H9 (cell line): ENCODE measurements around the gene NARS2. TPM values are rescaled to one million over a fixed set of nuclear protein-coding genes. Genes with fewer than 3 reads are reported as not detected.

Experiments used
- DNase-seq: peaks from one replicate; pipeline ENCODE4 v3.0.0-alpha.2; 2017
- H2AFZ ChIP-seq: one replicate; pipeline ENCODE4 v1.6.1; 2013; ENCODE audit warnings: mild to moderate bottlenecking, low read length, control low read depth, moderate library complexity
- H2AK5ac ChIP-seq: 2 replicates; pipeline ENCODE4 v1.6.1; 2013; ENCODE audit warnings: low read length, control low read depth, mixed read lengths; ENCODE audit not compliant: insufficient read length
- H2BK120ac ChIP-seq: one replicate; pipeline ENCODE4 v1.6.1; 2013; ENCODE audit warnings: low read depth, mild to moderate bottlenecking, low read length, control low read depth, inconsistent platforms; ENCODE audit not compliant: poor library complexity, severe bottlenecking
- H2BK12ac ChIP-seq: 2 replicates; pipeline ENCODE4 v1.6.1; 2013; ENCODE audit warnings: low read length, control low read depth, mixed read lengths, low read depth; ENCODE audit not compliant: insufficient read length
- H2BK15ac ChIP-seq: 2 replicates; pipeline ENCODE4 v1.6.1; 2013; ENCODE audit warnings: low read depth, low read length, control low read depth
- H2BK20ac ChIP-seq: one replicate; pipeline ENCODE4 v1.6.1; 2013; ENCODE audit warnings: low read depth, mild to moderate bottlenecking, low read length, control low read depth, inconsistent platforms; ENCODE audit not compliant: poor library complexity, severe bottlenecking
- H2BK5ac ChIP-seq: 2 replicates; pipeline ENCODE4 v1.6.1; 2013; ENCODE audit warnings: low read length, control low read depth, mixed read lengths; ENCODE audit not compliant: insufficient read length
- H3K14ac ChIP-seq: 2 replicates; pipeline ENCODE4 v1.6.1; 2013; ENCODE audit warnings: low read length, control low read depth; ENCODE audit not compliant: insufficient read depth
- H3K18ac ChIP-seq: 2 replicates; pipeline ENCODE4 v1.6.1; 2013; ENCODE audit warnings: low read depth, mild to moderate bottlenecking, mixed read lengths, low read length, control low read depth; ENCODE audit not compliant: insufficient read length
- H3K23ac ChIP-seq: 2 replicates; pipeline ENCODE4 v1.6.1; 2013; ENCODE audit warnings: low read length, control low read depth, mixed read lengths, low read depth; ENCODE audit not compliant: insufficient read length
- H3K23me2 ChIP-seq: 2 replicates; pipeline ENCODE4 v1.6.1; 2013; ENCODE audit warnings: low read depth, mild to moderate bottlenecking, mixed read lengths, low read length, control low read depth; ENCODE audit not compliant: insufficient read length, poor library complexity, severe bottlenecking
- H3K27ac ChIP-seq: 2 replicates; pipeline ENCODE4 v1.5.1; 2013; ENCODE audit warnings: low read length, control low read depth, mixed read lengths, low read depth; ENCODE audit not compliant: insufficient read length
- H3K27me3 ChIP-seq: 2 replicates; pipeline ENCODE4 v1.6.1; 2013; ENCODE audit warnings: low read length, control low read depth, inconsistent platforms; ENCODE audit not compliant: insufficient read depth
- H3K4ac ChIP-seq: 2 replicates; pipeline ENCODE4 v1.6.1; 2013; ENCODE audit warnings: low read depth, mild to moderate bottlenecking, control low read depth, inconsistent platforms, low read length, moderate library complexity
- H3K4me1 ChIP-seq: 2 replicates; pipeline ENCODE4 v1.6.1; 2013; ENCODE audit warnings: low read length, control low read depth, inconsistent platforms; ENCODE audit not compliant: insufficient read depth
- H3K4me2 ChIP-seq: 2 replicates; pipeline ENCODE4 v1.6.1; 2013; ENCODE audit warnings: low read length, control low read depth, mixed read lengths; ENCODE audit not compliant: insufficient read length, insufficient read depth
- H3K56ac ChIP-seq: 2 replicates; pipeline ENCODE4 v1.6.1; 2013; ENCODE audit warnings: low read depth, mild to moderate bottlenecking, mixed read lengths, low read length, control low read depth; ENCODE audit not compliant: insufficient read length
- H3K79me1 ChIP-seq: 2 replicates; pipeline ENCODE4 v1.6.1; 2013; ENCODE audit warnings: low read depth, mild to moderate bottlenecking, moderate library complexity, low read length, control low read depth, inconsistent platforms; ENCODE audit not compliant: insufficient read depth, poor library complexity, severe bottlenecking
- H3K79me2 ChIP-seq: 2 replicates; pipeline ENCODE4 v1.6.1; 2013; ENCODE audit warnings: low read length, control low read depth, inconsistent platforms; ENCODE audit not compliant: insufficient read depth
- H3K9ac ChIP-seq: 2 replicates; pipeline ENCODE4 v1.6.1; 2013; ENCODE audit warnings: low read length, control low read depth, mixed read lengths; ENCODE audit not compliant: insufficient read length; ENCODE audit errors: extremely low read depth
- H3K9me3 ChIP-seq: one replicate; pipeline ENCODE4 v1.6.1; 2013; ENCODE audit warnings: low read depth, low read length, inconsistent platforms; ENCODE audit not compliant: control insufficient read depth
- H3T11ph ChIP-seq: one replicate; pipeline ENCODE4 v1.6.1; 2013; ENCODE audit warnings: mild to moderate bottlenecking, low read length, control low read depth, inconsistent platforms
- H4K20me1 ChIP-seq: one replicate; pipeline ENCODE4 v1.6.1; 2013; ENCODE audit not compliant: control insufficient read depth, insufficient read length, insufficient read depth
- H4K5ac ChIP-seq: 2 replicates; pipeline ENCODE4 v1.6.1; 2013; ENCODE audit warnings: low read depth, mild to moderate bottlenecking, mixed read lengths, low read length, control low read depth; ENCODE audit not compliant: insufficient read length
- H4K8ac ChIP-seq: replicated peaks from 2 replicates; pipeline ENCODE4 v1.6.1; 2013; ENCODE audit warnings: low read length, control low read depth, mixed read lengths, low read depth; ENCODE audit not compliant: insufficient read length
- H4K91ac ChIP-seq: 2 replicates; pipeline ENCODE4 v1.6.1; 2013; ENCODE audit warnings: low read depth, mild to moderate bottlenecking, moderate library complexity, mixed read lengths, low read length, control low read depth; ENCODE audit not compliant: insufficient read length
- H3K27ac Mint-ChIP-seq, 3 experiments: 2 replicates in 2 of 3; 3 replicates in 1 of 3; pipeline ENCODE4 v1.8.0; 2020 to 2021; ENCODE audit warnings: mixed read lengths in 3 of 3, mild to moderate bottlenecking in 1 of 3, moderate library complexity in 1 of 3
- H3K27me3 Mint-ChIP-seq: 2 replicates; pipeline ENCODE4 v1.8.0; 2021; ENCODE audit warnings: low read depth, mild to moderate bottlenecking, moderate library complexity, mixed read lengths
- H3K36me3 Mint-ChIP-seq, 3 experiments: 2 replicates in 2 of 3; 3 replicates in 1 of 3; pipeline ENCODE4 v1.8.0; 2020 to 2021; ENCODE audit warnings: low read depth in 3 of 3, mixed read lengths in 3 of 3; ENCODE audit not compliant: insufficient read depth in 1 of 3
- H3K4me1 Mint-ChIP-seq, 2 experiments: 2 replicates each; pipeline ENCODE4 v1.8.0; 2020; ENCODE audit warnings: mixed read lengths in 2 of 2
- H3K4me3 Mint-ChIP-seq, 2 experiments: 2 replicates in 1 of 2; 3 replicates in 1 of 2; pipeline ENCODE4 v1.8.0; 2020 to 2021; ENCODE audit warnings: mild to moderate bottlenecking in 2 of 2, mixed read lengths in 2 of 2, moderate library complexity in 1 of 2
- H3K9me3 Mint-ChIP-seq, 2 experiments: 2 replicates in 1 of 2; 3 replicates in 1 of 2; pipeline ENCODE4 v1.8.0; 2020; ENCODE audit warnings: mild to moderate bottlenecking in 2 of 2, mixed read lengths in 2 of 2, moderate library complexity in 1 of 2
- WGBS: extraction: QIAGEN DNeasy Blood & Tissue Kit; methylation state at CpG from one replicate; pipeline ENCODE4 v1.1.7; 2013; ENCODE audit warnings: missing lambda C conversion rate, low lambda C conversion rate, mixed read lengths; ENCODE audit not compliant: insufficient read length; ENCODE audit errors: extremely low coverage; 5-methylcytosine and 5-hydroxymethylcytosine counted together
- total RNA-seq: library from RNA; stranded (reverse); gene quantifications from 2 replicates; pipeline ENCODE4 v1.2.1, GENCODE V29; 2021
- TF ChIP-seq, protein P1 (sequence below): fragments of 200-600 bp; sonication (generic); conservative IDR thresholded peaks from 3 replicates; pipeline ENCODE4 v1.8.0; 2021; ENCODE audit warnings: antibody characterized with exemption, mild to moderate bottlenecking

Gene NARS2
- total RNA-seq, 1 experiment from 2014 or later, result 29.7 TPM

DNA sequence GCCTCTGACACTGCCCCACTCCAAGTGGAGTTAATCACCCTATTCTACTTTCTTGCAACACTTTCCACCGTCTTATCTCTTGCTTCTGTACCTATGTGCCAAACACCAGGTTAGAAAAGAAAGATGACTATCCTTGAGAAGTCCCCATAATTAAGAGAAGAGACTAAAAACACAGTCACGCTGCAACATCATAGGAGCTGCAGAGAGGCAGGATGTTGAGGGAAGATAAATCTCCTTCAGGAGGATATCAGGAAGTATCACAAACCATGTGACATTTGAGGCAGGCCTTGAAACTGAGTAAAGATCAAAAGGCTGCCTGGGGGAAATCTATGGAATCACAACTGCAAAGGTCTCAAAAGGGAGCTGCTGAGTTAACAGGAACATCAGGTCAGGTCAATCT lies 181.8 kb downstream of the NARS2 start:
- no peak overlapping the region for H3K23ac ChIP-seq
- Mint-ChIP-seq H3K27ac (no peak overlapping the region), H3K27me3 (peaks cover 3% of the 10 kb centered on the region)

More for the DNA sequence above, 181.8 kb downstream of the NARS2 start:
- no peak overlapping the region for H2BK120ac ChIP-seq
- H3K56ac ChIP-seq, result no peak overlapping the region
- H3K4me2 ChIP-seq, result no peak overlapping the region
- no peaks in the 10 kb centered on the region for H3K36me3 Mint-ChIP-seq
- no peaks in the 10 kb centered on the region for H3K4me1 ChIP-seq
- H3K27me3 ChIP-seq, result no peaks in the 10 kb centered on the region
- no peak for DNase-seq
- H3K18ac ChIP-seq, result no peak overlapping the region
- no CpG with 5 or more reads among the region's 2 CpGs for WGBS
- H3K4ac ChIP-seq, result no peak overlapping the region
- no peak overlapping the region for H3K14ac ChIP-seq
- H3K9ac ChIP-seq, result no peak overlapping the region
- TF ChIP-seq, protein P1, sequence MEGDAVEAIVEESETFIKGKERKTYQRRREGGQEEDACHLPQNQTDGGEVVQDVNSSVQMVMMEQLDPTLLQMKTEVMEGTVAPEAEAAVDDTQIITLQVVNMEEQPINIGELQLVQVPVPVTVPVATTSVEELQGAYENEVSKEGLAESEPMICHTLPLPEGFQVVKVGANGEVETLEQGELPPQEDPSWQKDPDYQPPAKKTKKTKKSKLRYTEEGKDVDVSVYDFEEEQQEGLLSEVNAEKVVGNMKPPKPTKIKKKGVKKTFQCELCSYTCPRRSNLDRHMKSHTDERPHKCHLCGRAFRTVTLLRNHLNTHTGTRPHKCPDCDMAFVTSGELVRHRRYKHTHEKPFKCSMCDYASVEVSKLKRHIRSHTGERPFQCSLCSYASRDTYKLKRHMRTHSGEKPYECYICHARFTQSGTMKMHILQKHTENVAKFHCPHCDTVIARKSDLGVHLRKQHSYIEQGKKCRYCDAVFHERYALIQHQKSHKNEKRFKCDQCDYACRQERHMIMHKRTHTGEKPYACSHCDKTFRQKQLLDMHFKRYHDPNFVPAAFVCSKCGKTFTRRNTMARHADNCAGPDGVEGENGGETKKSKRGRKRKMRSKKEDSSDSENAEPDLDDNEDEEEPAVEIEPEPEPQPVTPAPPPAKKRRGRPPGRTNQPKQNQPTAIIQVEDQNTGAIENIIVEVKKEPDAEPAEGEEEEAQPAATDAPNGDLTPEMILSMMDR, result no peak
- H2AFZ ChIP-seq, result no peak overlapping the region
- no peak overlapping the region for H3K27ac ChIP-seq
- no peak overlapping the region for H2BK5ac ChIP-seq
- H2BK12ac ChIP-seq, result no peak overlapping the region
- H3K4me3 Mint-ChIP-seq, result no peak overlapping the region
- H3K9me3 Mint-ChIP-seq, result no peaks in the 10 kb centered on the region
- no peak overlapping the region for H3T11ph ChIP-seq
- H2BK20ac ChIP-seq, result no peak overlapping the region
- no peak overlapping the region for H2BK15ac ChIP-seq
- no peaks in the 10 kb centered on the region for H4K20me1 ChIP-seq
- no peaks in the 10 kb centered on the region for H3K4me1 Mint-ChIP-seq
- no peak overlapping the region for H4K5ac ChIP-seq
- H3K9me3 ChIP-seq, result no peaks in the 10 kb centered on the region
- H2AK5ac ChIP-seq, result no peak overlapping the region
- H3K79me2 ChIP-seq, result no peaks in the 10 kb centered on the region
- no peak overlapping the region for H4K91ac ChIP-seq
- no peak overlapping the region for H4K8ac ChIP-seq
- H3K79me1 ChIP-seq, result no peaks in the 10 kb centered on the region
- H3K23me2 ChIP-seq, result no peaks in the 10 kb centered on the region
